Mucosa of descending colon (tissue), 3 donors: ENCODE measurements around the gene LRRC4. TPM values are rescaled to one million over a fixed set of nuclear protein-coding genes. Genes with fewer than 3 reads are reported as not detected.
A peak's percentile ranks its signal among the peaks of the same experiment; 100 is the strongest.

Experiments used
- ATAC-seq: fragments of 200-7000 bp; cut with Tn5 transposase; one replicate; pipeline ENCODE4 v1.9.1; 2020; ENCODE audit warnings: mild to moderate bottlenecking, moderate library complexity
- DNase-seq, 3 donors: peaks; one replicate each; pipeline ENCODE4 v3.0.0-alpha.2; 2020
- H3K36me3 ChIP-seq: fragments of 200-600 bp; one replicate; pipeline ENCODE4 v1.8.0; 2021; ENCODE audit warnings: low read depth, mild to moderate bottlenecking
- H3K4me1 ChIP-seq: fragments of 200-600 bp; one replicate; pipeline ENCODE4 v1.8.0; 2021; ENCODE audit warnings: low read depth, mild to moderate bottlenecking
- H3K4me3 ChIP-seq: fragments of 200-600 bp; one replicate; pipeline ENCODE4 v1.8.0; 2021; ENCODE audit warnings: mild to moderate bottlenecking
- H3K9me3 ChIP-seq: fragments of 200-600 bp; one replicate; pipeline ENCODE4 v1.8.0; 2021; ENCODE audit warnings: mild to moderate bottlenecking
- intact Hi-C, 2 donors: fragments of 100-400 bp; cut with DNase I in 1 of 2; cut with micrococcal nuclease in 1 of 2; formaldehyde crosslinking; loops; one replicate each; pipeline versions ENCODE4 v1.11.0 to v1.11.1; 2022; cut with DNase I, micrococcal nuclease
- total RNA-seq, 3 donors: library from RNA; stranded (reverse); fragmentation: NEBNext Ultra II Directional in 2 of 3; extraction: Animal tissue kit (Norgen Biotek cat#: 25700) in 2 of 3; gene quantifications; one replicate each; pipeline versions ENCODE4 v1.2.1 to v1.2.4, GENCODE V29; 2021 to 2023
- TF ChIP-seq, protein P1 (sequence below): fragments of 200-600 bp; IDR thresholded peaks from one replicate; pipeline ENCODE4 v1.8.0; 2022; ENCODE audit warnings: antibody characterized with exemption, mild to moderate bottlenecking
- donor health status: DM: no; HTN: no; CAD: no; lungs with moderate emphysema.
- donor health status: DM: no; HTN: no; CAD: no.
- donor health status: DM: no; HTN: yes; CAD: no.

Gene LRRC4
- total RNA-seq, 3 donors from 2014 or later: 0.26 to 7.6 (median 1.1) TPM

DNA sequence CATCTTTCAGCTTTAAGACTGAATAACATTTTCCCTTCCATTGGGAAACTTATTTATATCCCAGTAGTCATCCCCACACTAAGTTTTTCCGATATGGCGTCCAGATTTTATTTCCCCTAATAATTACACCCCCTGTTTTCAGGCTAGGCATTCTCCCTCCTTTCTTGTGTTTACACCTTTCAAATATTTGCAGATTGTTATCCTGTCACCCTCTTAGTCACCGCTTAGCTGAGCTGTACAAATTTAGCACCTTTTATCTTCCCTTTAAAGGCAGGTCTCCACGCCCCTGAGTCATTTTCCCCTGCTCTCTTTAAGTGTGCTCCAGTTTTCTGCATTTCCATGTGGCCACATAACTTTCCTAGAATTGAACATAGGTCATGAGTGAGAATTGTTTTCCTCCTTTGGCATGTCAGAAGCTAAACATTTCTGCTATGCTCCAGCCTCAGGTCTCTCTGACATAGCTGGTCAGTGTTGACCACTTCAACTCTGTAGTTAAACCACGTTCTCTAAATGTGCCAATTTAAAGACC, 47.4 kb downstream of the LRRC4 start:
- Histone ChIP-seq H3K9me3 (peaks cover 3% of the 10 kb centered on the region), H3K4me3 (no peak overlapping the region), H3K4me1 (no peaks in the 10 kb centered on the region), H3K36me3 (no peaks in the 10 kb centered on the region)
- no peak for DNase-seq
- TF ChIP-seq, protein P1, sequence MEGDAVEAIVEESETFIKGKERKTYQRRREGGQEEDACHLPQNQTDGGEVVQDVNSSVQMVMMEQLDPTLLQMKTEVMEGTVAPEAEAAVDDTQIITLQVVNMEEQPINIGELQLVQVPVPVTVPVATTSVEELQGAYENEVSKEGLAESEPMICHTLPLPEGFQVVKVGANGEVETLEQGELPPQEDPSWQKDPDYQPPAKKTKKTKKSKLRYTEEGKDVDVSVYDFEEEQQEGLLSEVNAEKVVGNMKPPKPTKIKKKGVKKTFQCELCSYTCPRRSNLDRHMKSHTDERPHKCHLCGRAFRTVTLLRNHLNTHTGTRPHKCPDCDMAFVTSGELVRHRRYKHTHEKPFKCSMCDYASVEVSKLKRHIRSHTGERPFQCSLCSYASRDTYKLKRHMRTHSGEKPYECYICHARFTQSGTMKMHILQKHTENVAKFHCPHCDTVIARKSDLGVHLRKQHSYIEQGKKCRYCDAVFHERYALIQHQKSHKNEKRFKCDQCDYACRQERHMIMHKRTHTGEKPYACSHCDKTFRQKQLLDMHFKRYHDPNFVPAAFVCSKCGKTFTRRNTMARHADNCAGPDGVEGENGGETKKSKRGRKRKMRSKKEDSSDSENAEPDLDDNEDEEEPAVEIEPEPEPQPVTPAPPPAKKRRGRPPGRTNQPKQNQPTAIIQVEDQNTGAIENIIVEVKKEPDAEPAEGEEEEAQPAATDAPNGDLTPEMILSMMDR: no peak
- peak; percentile 26 for ATAC-seq
- intact Hi-C loops: no loop called here

DNA sequence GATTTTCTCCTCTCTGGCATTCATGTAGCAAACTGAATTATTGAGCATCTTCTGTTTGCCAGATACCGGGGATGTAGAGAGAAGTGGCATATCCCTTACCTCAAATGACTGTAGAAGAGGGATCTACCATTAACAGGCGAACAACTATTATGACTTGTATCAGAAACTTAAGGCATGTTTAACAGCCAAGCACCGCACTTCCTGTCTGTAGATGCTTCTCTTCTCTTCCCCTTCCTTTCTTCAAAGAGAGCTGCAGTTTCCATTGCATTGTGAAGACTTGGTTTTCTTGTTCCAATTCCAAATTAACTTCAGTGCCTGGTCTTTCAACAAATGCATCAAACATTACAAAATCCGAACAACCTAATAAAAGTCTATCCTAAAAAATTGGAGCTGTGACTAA, 49.3 kb downstream of the LRRC4 start:
- intact Hi-C loops: no loop called here
- H3K9me3 ChIP-seq: peaks cover 11% of the 10 kb centered on the region
- H3K36me3 ChIP-seq: no peaks in the 10 kb centered on the region
- H3K4me3 ChIP-seq: no peak overlapping the region
- ATAC-seq (no peak), DNase-seq (no peak)
- TF ChIP-seq, protein P1: no peak
- H3K4me1 ChIP-seq: no peaks in the 10 kb centered on the region

DNA sequence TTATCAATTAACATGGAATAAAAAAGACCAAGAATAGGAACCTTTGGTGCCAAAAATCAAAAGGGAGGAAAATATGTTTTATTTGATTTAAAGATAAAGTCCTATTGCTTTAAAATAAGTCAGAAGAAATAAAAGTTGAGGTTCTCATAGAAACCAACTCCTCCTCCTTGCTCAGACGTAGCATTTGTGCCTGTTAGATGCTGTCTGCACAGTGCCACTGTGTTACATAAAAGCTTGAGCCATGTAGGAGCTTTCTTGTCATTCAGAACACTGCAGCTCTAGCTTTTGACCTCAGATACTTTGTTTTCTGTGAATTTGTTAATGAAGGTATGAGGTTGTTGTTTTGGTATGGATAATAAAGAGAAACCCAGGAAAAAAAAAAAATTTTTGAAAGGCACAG, 50.3 kb downstream of the LRRC4 start:
- Histone ChIP-seq H3K4me3 (no peak overlapping the region), H3K4me1 (no peaks in the 10 kb centered on the region), H3K9me3 (peaks cover 11% of the 10 kb centered on the region), H3K36me3 (no peaks in the 10 kb centered on the region)
- TF ChIP-seq, protein P1: no peak
- intact Hi-C loops: no loop called here
- DNase-seq: no peak
- no peak for ATAC-seq

DNA sequence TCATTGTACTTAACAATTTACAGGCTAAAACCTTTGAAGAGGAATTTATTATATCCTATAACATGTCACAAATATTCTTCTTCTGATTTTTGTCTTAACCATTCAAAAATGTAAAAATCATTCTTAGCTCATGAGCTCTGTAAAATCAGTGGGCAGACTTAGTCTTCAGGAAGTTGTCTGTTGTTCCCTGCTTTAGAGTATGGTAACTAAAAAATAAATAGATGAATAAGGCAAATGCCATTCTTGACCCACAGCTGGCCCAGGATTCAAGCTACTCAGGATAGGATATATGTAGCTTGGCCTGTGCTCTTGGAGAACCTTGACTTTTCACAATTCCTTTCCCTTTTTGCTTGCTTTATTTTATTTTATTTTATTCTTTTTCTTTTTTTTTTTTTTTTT, 51.5 kb downstream of the LRRC4 start:
- intact Hi-C loops: no loop called here
- TF ChIP-seq, protein P1: no peak
- DNase-seq: no peak
- Histone ChIP-seq H3K4me3 (no peak overlapping the region), H3K36me3 (no peaks in the 10 kb centered on the region), H3K9me3 (peaks cover 11% of the 10 kb centered on the region), H3K4me1 (no peaks in the 10 kb centered on the region)
- no peak for ATAC-seq

DNA sequence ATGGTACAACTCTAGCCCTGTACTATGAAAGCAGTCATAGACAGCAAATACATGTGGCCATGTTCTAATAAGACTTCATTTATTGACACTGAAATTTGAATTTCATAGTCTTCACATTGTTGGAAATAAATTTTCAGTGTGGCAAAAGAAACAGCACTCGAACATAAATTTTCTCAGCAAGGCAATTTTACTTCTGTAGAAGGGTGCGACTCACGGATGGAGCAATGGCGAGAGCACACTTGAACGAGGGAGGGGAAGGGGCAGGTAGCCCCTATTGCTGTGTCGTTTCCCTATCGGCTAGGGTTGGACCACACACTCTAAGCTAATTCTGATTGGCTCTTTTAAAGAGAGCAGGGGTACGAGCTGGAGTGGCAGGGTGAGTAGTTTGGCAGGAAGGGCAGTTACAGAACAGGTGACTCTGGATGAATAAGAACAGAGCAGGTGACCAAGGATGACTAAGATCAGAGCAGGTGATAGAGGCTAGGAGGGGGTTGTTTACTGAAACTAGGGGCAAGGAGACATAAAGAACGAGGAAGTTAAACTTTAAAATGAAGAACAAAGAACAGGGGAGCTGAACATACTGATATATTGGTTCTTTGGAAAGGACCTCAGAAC, 52.0 kb downstream of the LRRC4 start:
- intact Hi-C loops: no loop called here
- no peaks in the 10 kb centered on the region for H3K4me1 ChIP-seq
- H3K4me3 ChIP-seq: no peak overlapping the region
- H3K36me3 ChIP-seq: no peaks in the 10 kb centered on the region
- TF ChIP-seq, protein P1: no peak
- ATAC-seq (no peak), DNase-seq (no peak)
- H3K9me3 ChIP-seq: peaks cover 11% of the 10 kb centered on the region

DNA sequence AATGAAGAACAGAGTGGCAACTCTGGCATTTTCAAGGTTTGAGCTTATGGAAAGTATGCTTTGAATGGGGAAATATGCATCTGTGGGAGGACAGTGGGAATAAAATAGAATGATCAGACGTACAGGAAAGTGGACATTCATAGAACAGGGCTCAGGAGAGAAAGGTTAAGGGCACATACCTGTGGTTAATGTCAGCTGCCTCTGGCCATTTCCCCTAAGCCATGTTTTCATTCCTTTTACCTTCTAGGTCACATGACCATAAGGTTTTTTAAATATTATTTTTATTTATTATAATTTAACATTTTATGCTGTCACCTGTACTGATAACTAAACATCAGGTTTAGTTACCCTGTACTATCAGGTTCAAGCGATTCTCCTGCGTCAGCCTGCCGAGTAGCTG, 52.8 kb downstream of the LRRC4 start:
- intact Hi-C loops: no loop called here

More for the DNA sequence above, 52.8 kb downstream of the LRRC4 start:
- ATAC-seq: no peak
- H3K4me3 ChIP-seq: no peak overlapping the region
- peaks cover 11% of the 10 kb centered on the region for H3K9me3 ChIP-seq
- H3K36me3 ChIP-seq: no peaks in the 10 kb centered on the region
- no peaks in the 10 kb centered on the region for H3K4me1 ChIP-seq
- DNase-seq: no peak
- TF ChIP-seq, protein P1: no peak
